HG03135 (cell line): ENCODE measurements around the gene REELD1.

Experiments
- ATAC-seq: cut with Tn5 transposase; IDR thresholded peaks from one replicate; pipeline ENCODE4 v1.9.1; 2021; ENCODE audit warnings: mild to moderate bottlenecking, moderate library complexity; ENCODE audit not compliant: unreplicated experiment

The REELD1 gene

GRCh38 chr4:146214238-146214637, at the start of gene REELD1:
Gene REELD1, plus strand, starts transcription at chr4:146214538. Its CDS starts 2,415 bp downstream, at chr4:146216953.
- no peak for ATAC-seq

GRCh38 chr4:146165221-146165620, 49.1 kb upstream of the REELD1 start:
- ATAC-seq, result no peak

- no peak for ATAC-seq
Measured at GRCh38 chr4:146165840-146166239, 48.5 kb upstream of the REELD1 start.

- no peak for ATAC-seq
Measured at GRCh38 chr4:146170149-146170548, 44.2 kb upstream of the REELD1 start.

- ATAC-seq, result peak; percentile 93
Measured at GRCh38 chr4:146175541-146176453, 38.5 kb upstream of the REELD1 start, which contains the start of gene LSM6. Gene LSM6, plus strand, starts transcription at chr4:146175718. Its CDS starts 7,204 bp downstream, at chr4:146182922.

- ATAC-seq, result no peak
Measured at GRCh38 chr4:146176891-146177290, 37.4 kb upstream of the REELD1 start.

- ATAC-seq, result no peak
Measured at GRCh38 chr4:146178126-146178525, 36.2 kb upstream of the REELD1 start.

GRCh38 chr4:146179784-146180370, 34.5 kb upstream of the REELD1 start:
- ATAC-seq, result no peak

GRCh38 chr4:146182443-146182842, 31.9 kb upstream of the REELD1 start:
- no peak for ATAC-seq

GRCh38 chr4:146183209-146183608, 31.1 kb upstream of the REELD1 start:
- ATAC-seq, result no peak

GRCh38 chr4:146186041-146186440, 28.3 kb upstream of the REELD1 start:
- no peak for ATAC-seq

GRCh38 chr4:146186596-146186995, 27.7 kb upstream of the REELD1 start:
- ATAC-seq, result no peak

- ATAC-seq, result no peak
Measured at GRCh38 chr4:146190456-146190855, 23.9 kb upstream of the REELD1 start.

- ATAC-seq, result no peak
Measured at GRCh38 chr4:146191766-146192458, 22.4 kb upstream of the REELD1 start.

- ATAC-seq, result no peak
Measured at GRCh38 chr4:146193628-146194027, 20.7 kb upstream of the REELD1 start.

- ATAC-seq, result no peak
Measured at GRCh38 chr4:146194212-146194611, 20.1 kb upstream of the REELD1 start.

GRCh38 chr4:146202665-146203064, 11.7 kb upstream of the REELD1 start:
- no peak for ATAC-seq

GRCh38 chr4:146207410-146207809, 6.9 kb upstream of the REELD1 start:
- ATAC-seq, result no peak

GRCh38 chr4:146210890-146211289, 3.4 kb upstream of the REELD1 start:
- ATAC-seq, result no peak

GRCh38 chr4:146211440-146211839, 2.9 kb upstream of the REELD1 start:
- ATAC-seq, result no peak

GRCh38 chr4:146212781-146213180, 1.6 kb upstream of the REELD1 start:
- no peak for ATAC-seq

GRCh38 chr4:146222313-146222712, 8.0 kb downstream of the REELD1 start:
- ATAC-seq, result no peak
